SK-N-SH treated with all-trans-retinoic acid at 6 μM for 48 hours (cell line): ENCODE results near the gene MAML2.

Experiments used
- ARNTL ChIP-seq: fragments of 450-650 bp; formaldehyde crosslinking; IDR thresholded peaks from 2 replicates; pipeline ENCODE4 v1.5.0; 2020; ENCODE audit warnings: low read depth, mild to moderate bottlenecking, moderate library complexity, borderline replicate concordance
- CREB5 ChIP-seq: fragments of 250-450 bp; sonication (Bioruptor Pico); IDR thresholded peaks from 2 replicates; pipeline ENCODE4 v1.5.1; 2020; ENCODE audit warnings: low read depth, mild to moderate bottlenecking, moderate library complexity
- ISL1 ChIP-seq: fragments of 250-450 bp; sonication (Bioruptor Pico); IDR thresholded peaks from 2 replicates; pipeline ENCODE4 v2.1.2; 2022; ENCODE audit warnings: mild to moderate bottlenecking, moderate library complexity
- OSR1 ChIP-seq: fragments of 250-450 bp; sonication (Bioruptor Pico); IDR thresholded peaks from 2 replicates; pipeline ENCODE4 v1.8.0; 2022; ENCODE audit warnings: moderate library complexity, mild to moderate bottlenecking, inconsistent platforms
- POU6F1 ChIP-seq: fragments of 250-450 bp; sonication (Bioruptor Pico); IDR thresholded peaks from 2 replicates; pipeline ENCODE4 v1.8.0; 2021; ENCODE audit warnings: low read depth, mild to moderate bottlenecking, moderate library complexity, borderline replicate concordance
- SNAI2 ChIP-seq: fragments of 250-450 bp; sonication (Bioruptor Pico); IDR thresholded peaks from 2 replicates; pipeline ENCODE4 v1.5.0; 2020; ENCODE audit warnings: mild to moderate bottlenecking, moderate library complexity
- TCF4 ChIP-seq: fragments of 250-450 bp; sonication (Bioruptor Pico); IDR thresholded peaks from 2 replicates; pipeline ENCODE4 v1.8.0; 2021; ENCODE audit warnings: mild to moderate bottlenecking, moderate library complexity, borderline replicate concordance
- ZNF8 ChIP-seq: fragments of 450-650 bp; formaldehyde crosslinking; IDR thresholded peaks from 2 replicates; pipeline ENCODE4 v1.5.0; 2020; ENCODE audit warnings: mild to moderate bottlenecking, moderate library complexity
- TF ChIP-seq, protein P1 (sequence below): fragments of 250-450 bp; sonication (Bioruptor Pico); IDR thresholded peaks from 2 replicates; pipeline ENCODE4 v1.5.0; 2020; ENCODE audit warnings: mild to moderate bottlenecking, moderate library complexity

- TF ChIP-seq POU6F1 (CRISPR knock-in tag), result no peak
- no peak for TF ChIP-seq OSR1 (CRISPR knock-in tag)
- TF ChIP-seq ZNF8 (CRISPR knock-in tag), result no peak
- peak; percentile 36; the same call in 1 of the 2 replicates for TF ChIP-seq ISL1 (CRISPR knock-in tag)
- TF ChIP-seq, protein P1, sequence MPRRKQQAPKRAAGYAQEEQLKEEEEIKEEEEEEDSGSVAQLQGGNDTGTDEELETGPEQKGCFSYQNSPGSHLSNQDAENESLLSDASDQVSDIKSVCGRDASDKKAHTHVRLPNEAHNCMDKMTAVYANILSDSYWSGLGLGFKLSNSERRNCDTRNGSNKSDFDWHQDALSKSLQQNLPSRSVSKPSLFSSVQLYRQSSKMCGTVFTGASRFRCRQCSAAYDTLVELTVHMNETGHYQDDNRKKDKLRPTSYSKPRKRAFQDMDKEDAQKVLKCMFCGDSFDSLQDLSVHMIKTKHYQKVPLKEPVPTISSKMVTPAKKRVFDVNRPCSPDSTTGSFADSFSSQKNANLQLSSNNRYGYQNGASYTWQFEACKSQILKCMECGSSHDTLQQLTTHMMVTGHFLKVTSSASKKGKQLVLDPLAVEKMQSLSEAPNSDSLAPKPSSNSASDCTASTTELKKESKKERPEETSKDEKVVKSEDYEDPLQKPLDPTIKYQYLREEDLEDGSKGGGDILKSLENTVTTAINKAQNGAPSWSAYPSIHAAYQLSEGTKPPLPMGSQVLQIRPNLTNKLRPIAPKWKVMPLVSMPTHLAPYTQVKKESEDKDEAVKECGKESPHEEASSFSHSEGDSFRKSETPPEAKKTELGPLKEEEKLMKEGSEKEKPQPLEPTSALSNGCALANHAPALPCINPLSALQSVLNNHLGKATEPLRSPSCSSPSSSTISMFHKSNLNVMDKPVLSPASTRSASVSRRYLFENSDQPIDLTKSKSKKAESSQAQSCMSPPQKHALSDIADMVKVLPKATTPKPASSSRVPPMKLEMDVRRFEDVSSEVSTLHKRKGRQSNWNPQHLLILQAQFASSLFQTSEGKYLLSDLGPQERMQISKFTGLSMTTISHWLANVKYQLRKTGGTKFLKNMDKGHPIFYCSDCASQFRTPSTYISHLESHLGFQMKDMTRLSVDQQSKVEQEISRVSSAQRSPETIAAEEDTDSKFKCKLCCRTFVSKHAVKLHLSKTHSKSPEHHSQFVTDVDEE (CRISPR knock-in tag), result no peak
- no peak for TF ChIP-seq ARNTL (CRISPR knock-in tag)
- no peak for TF ChIP-seq TCF4
- TF ChIP-seq CREB5 (CRISPR knock-in tag), result no peak
- TF ChIP-seq SNAI2 (CRISPR knock-in tag), result no peak
Observed at GRCh38 chr11:96338910-96339705, 3.9 kb downstream of the MAML2 start.
